Gastrocnemius medialis (tissue), 4 donors: Measurements from ENCODE around the gene SHTN1.

Source experiments
- CTCF ChIP-seq, 5 experiments: fragments of 450-650 bp in 3 of 5; fragments of 200-600 bp in 2 of 5; sonication (generic) in 2 of 5; IDR thresholded peaks in 4 of 5; conservative IDR thresholded peaks in 1 of 5; 1 replicate in 4 of 5; 2 replicates in 1 of 5; pipeline ENCODE4 v1.5.1; 2016 to 2019; ENCODE audit warnings: antibody characterized with exemption in 5 of 5, mild to moderate bottlenecking in 3 of 5, moderate library complexity in 3 of 5
- POLR2A ChIP-seq, 2 donors: fragments of 450-650 bp; IDR thresholded peaks; one replicate each; pipeline ENCODE4 v1.6.1; 2017; ENCODE audit warnings: antibody characterized with exemption in 2 of 2, mild to moderate bottlenecking in 2 of 2, moderate library complexity in 2 of 2

- TF ChIP-seq CTCF (IDR thresholded peaks at IDR 0.05 in 4 of 5, conservative IDR thresholded peaks at IDR 0.05 in 1 of 5) (no peak), POLR2A (IDR thresholded peaks at IDR 0.05) (no peak)
These were observed 99.2 kb downstream of the SHTN1 start for GRCh38 chr10:116905845-116906210.
